RPMI8226 (cell line): ENCODE measurements around the gene R3HCC1L.

Experiments used
- DNase-seq: peaks from one replicate; pipeline ENCODE4 v3.0.0-alpha.2; 2015

The R3HCC1L gene

GRCh38 chr10:98292971-98293370, 158.5 kb downstream of the R3HCC1L start:
- DNase-seq = no peak

DNA sequence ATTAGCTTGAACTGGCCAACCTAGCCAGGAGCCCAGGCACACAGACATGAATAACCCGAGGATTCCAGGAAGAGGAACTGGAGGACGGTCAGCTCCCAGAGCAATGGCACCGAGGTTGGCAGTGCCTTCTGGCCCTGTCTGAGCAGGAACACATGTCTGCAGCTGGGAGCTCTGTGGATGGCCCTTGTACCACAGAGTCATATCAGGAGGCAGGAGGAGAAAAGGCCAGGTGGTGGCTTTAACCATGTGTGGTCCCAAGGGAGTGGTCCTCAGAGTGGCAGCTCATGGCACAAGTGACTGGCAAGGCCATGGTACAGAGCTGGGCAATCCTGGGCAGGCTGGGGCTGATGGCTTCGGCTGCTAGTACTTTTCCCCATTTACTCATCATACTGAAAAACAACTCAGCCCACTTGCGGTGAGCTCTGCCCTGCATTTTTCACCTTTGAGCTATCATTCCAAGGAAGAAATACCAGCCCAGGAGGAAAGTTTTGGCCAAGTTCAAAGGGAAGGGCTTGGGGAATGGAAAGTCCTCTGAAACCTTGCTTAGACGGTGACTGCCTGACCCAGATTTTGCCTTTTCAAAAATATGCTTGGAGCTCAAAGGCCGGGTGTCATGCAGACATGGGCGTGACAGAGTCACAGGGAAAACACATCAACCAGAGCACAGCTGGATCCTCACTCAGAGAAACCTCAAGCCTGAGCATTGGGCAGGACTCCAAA, 159.3 kb downstream of the R3HCC1L start:
- DNase-seq = peak; percentile 51

- no peak for DNase-seq
Measured at GRCh38 chr10:98294270-98294627, 159.8 kb downstream of the R3HCC1L start.
